CD4-positive, alpha-beta memory T cell (primary cell): ENCODE results near the gene TP63. TPM values are rescaled to one million over a fixed set of nuclear protein-coding genes. Genes with fewer than 3 reads are reported as not detected.

Experiments
- CTCF ChIA-PET: fragments of 350-600 bp; sonication (Branson Sonifier 250); formaldehyde crosslinking; loops from one replicate; lab custom pipeline; 2021; ENCODE audit warnings: inconsistent platforms; ENCODE audit not compliant: partially characterized antibody; lab: Charles Lee
- POLR2A ChIA-PET: fragments of 350-600 bp; sonication (Branson Sonifier 250); formaldehyde crosslinking; loops from one replicate; lab custom pipeline; 2021; ENCODE audit not compliant: partially characterized antibody; lab: Charles Lee
- DNase-seq, 5 donors: peaks; one replicate each; pipeline versions ENCODE4 v3.0.0 to v3.0.0-alpha.2; 2020 to 2022; ENCODE audit warnings: mixed read lengths in 1 of 5
- H3K27ac ChIP-seq: one replicate; pipeline ENCODE4 v1.7.0; 2013; ENCODE audit warnings: low read depth, low read length
- H3K27me3 ChIP-seq: 2 replicates; pipeline ENCODE4 v1.7.0; 2013; ENCODE audit warnings: mild to moderate bottlenecking, low read length, moderate library complexity; ENCODE audit not compliant: insufficient read depth
- H3K36me3 ChIP-seq: 2 replicates; pipeline ENCODE4 v1.7.0; 2013; ENCODE audit warnings: mild to moderate bottlenecking, low read length, moderate library complexity; ENCODE audit not compliant: insufficient read depth
- H3K4me1 ChIP-seq: 2 replicates; pipeline ENCODE4 v1.7.0; 2013; ENCODE audit warnings: mild to moderate bottlenecking, low read length, moderate library complexity; ENCODE audit not compliant: insufficient read depth
- H3K4me3 ChIP-seq, 2 donors: one replicate each; pipeline ENCODE4 v1.7.0; 2013; ENCODE audit warnings: low read length in 2 of 2, mild to moderate bottlenecking in 1 of 2
- H3K9me3 ChIP-seq, 2 donors: one replicate each; pipeline ENCODE4 v1.7.0; 2013; ENCODE audit warnings: low read length in 2 of 2, control low read depth in 1 of 2; ENCODE audit not compliant: control insufficient read depth in 1 of 2
- H3K27ac Mint-ChIP-seq, 7 donors: one replicate each; pipeline ENCODE4 v1.8.0; 2020 to 2021; ENCODE audit warnings: mixed read lengths in 7 of 7, mild to moderate bottlenecking in 6 of 7, inconsistent platforms in 3 of 7, moderate library complexity in 3 of 7
- H3K27me3 Mint-ChIP-seq, 2 donors: one replicate each; pipeline ENCODE4 v1.8.0; 2020 to 2021; ENCODE audit warnings: mixed read lengths in 2 of 2
- H3K36me3 Mint-ChIP-seq, 2 donors: one replicate each; pipeline ENCODE4 v1.8.0; 2020 to 2021; ENCODE audit warnings: mixed read lengths in 2 of 2, inconsistent platforms in 1 of 2, mild to moderate bottlenecking in 1 of 2
- H3K4me1 Mint-ChIP-seq, 4 donors: one replicate each; pipeline ENCODE4 v1.8.0; 2020 to 2021; ENCODE audit warnings: mixed read lengths in 4 of 4, mild to moderate bottlenecking in 1 of 4
- H3K4me3 Mint-ChIP-seq, 8 donors: one replicate each; pipeline ENCODE4 v1.8.0; 2020 to 2021; ENCODE audit warnings: mixed read lengths in 8 of 8, mild to moderate bottlenecking in 7 of 8, moderate library complexity in 6 of 8, inconsistent platforms in 3 of 8
- H3K9me3 Mint-ChIP-seq, 8 donors: one replicate each; pipeline ENCODE4 v1.8.0; 2020 to 2021; ENCODE audit warnings: mixed read lengths in 8 of 8, mild to moderate bottlenecking in 5 of 8, inconsistent platforms in 3 of 8, moderate library complexity in 1 of 8
- intact Hi-C: fragments of 100-400 bp; cut with micrococcal nuclease; formaldehyde crosslinking; loops from one replicate; pipeline ENCODE4 v1.15.1; 2023
- polyA plus RNA-seq, 2 donors: library from polyadenylated mRNA; unstranded; fragments of 300-500 nt; fragmentation: Illumina TruSeq; gene quantifications; one replicate each; pipeline ENCODE4 v1.2.3, GENCODE V29; 2021
- total RNA-seq, 2 experiments: library from RNA; stranded (reverse); gene quantifications; one replicate each; pipeline ENCODE4 v1.2.3, GENCODE V29; 2021

TP63 gene
- total and polyA plus RNA-seq, 4 experiments from 2014 or later = 0.25 to 0.64 (median 0.55) TPM; not detected in 1

DNA sequence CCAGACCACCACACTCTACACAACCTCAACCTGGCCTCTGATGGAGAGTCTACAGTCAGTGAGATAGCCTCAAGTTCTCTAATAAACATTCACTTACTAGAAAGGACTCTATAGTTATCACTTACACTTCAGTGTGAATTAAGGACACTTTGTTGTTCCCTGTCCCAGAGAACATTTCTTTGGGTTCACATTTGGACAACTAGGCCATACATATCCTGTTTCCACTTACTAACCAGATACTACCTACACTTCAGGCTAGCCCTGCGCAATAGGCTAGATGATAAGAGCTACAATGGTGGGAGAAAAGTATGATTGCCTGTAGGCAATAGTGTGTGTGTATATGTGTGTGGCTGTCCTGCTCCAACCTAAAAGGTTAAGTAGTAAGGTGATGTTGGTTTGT lies 72.7 kb downstream of the TP63 start:
- Mint-ChIP-seq H3K36me3 (no peaks in the 10 kb centered on the region), H3K27me3 (no peaks in the 10 kb centered on the region), H3K27ac (no peak overlapping the region), H3K9me3 (peaks cover 0 to 2% (median 0%) of the 10 kb centered on the region in 8 donors), H3K4me3 (no peak overlapping the region), H3K4me1 (no peaks in the 10 kb centered on the region)
- intact Hi-C loops = no loop called here
- Histone ChIP-seq H3K9me3 (no peaks in the 10 kb centered on the region), H3K27ac (no peak overlapping the region), H3K4me1 (no peaks in the 10 kb centered on the region), H3K36me3 (no peaks in the 10 kb centered on the region), H3K4me3 (no peak overlapping the region), H3K27me3 (no peaks in the 10 kb centered on the region)
- POLR2A ChIA-PET = no interaction called here
- CTCF ChIA-PET = no interaction called here
- DNase-seq = no peak

DNA sequence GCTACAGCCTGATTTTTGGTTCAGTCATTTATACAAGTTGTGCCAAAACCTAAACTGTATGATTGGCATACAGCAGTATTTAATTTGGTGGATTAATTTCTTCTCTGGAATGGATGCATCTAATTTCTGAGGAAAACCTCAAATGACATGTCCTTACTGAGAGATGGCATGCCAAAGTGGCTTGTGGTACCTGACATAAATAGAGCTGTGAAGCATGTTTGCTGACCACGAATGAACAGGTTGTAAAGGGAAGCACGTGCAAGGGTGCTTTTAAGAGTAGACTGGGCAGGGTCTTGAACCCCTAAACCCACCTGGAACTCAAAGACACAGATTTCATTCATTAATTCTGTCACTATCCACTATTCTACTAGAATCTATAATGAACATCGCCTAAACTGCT lies 77.2 kb downstream of the TP63 start:
- CTCF ChIA-PET = no interaction called here
- POLR2A ChIA-PET = no interaction called here
- Mint-ChIP-seq H3K36me3 (no peaks in the 10 kb centered on the region), H3K4me3 (no peak overlapping the region), H3K27ac (no peak overlapping the region), H3K4me1 (no peaks in the 10 kb centered on the region), H3K9me3 (peaks cover 0 to 4% (median 0%) of the 10 kb centered on the region in 8 donors), H3K27me3 (no peaks in the 10 kb centered on the region)
- no peak overlapping the region for H3K4me3 ChIP-seq
- no peaks in the 10 kb centered on the region for H3K36me3 ChIP-seq
- H3K9me3 ChIP-seq = no peaks in the 10 kb centered on the region
- no peak for DNase-seq
- no peaks in the 10 kb centered on the region for H3K27me3 ChIP-seq
- no peak overlapping the region for H3K27ac ChIP-seq
- no peaks in the 10 kb centered on the region for H3K4me1 ChIP-seq
- intact Hi-C loops = no loop called here

DNA sequence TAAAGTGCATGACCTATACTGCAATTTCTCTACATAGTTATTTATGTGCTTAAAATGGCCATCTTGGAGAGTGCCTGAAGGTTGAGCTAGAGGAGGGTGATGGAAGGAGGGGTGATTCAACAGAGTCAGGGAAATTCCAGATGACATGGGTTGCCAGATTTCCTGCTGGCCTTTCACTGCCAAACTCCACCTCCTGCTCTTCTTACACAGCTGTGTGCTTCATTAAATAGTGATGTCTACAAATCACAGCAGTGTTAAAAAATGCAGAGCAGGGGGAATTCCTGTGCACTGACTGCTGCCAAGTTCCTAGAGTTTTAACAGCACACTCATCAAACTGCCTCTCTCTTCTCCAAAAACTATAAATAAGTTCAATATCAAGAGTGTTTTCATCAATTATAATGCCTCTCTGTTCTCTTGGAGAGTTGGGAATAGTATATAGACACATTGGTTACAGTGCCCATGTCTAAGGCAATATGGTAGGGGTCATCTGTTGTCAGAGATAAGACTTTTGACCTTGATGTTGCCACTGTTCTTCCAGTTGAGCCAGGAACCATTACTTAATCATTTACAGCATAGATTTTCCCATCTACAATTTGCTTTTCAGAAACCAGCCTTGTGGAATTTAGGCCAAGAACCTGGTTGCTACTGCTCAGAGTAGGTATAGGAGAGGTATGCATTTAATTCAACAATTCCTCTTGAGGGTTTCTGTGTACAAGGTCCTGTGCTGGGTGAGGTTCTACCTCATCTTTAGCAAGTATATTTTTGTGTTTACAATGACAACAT lies 79.6 kb downstream of the TP63 start:
- no peaks in the 10 kb centered on the region for H3K36me3 ChIP-seq
- no peak overlapping the region for H3K27ac ChIP-seq
- no peak for DNase-seq
- H3K9me3 Mint-ChIP-seq = peaks cover 0 to 4% (median 0%) of the 10 kb centered on the region in 8 donors
- H3K4me1 ChIP-seq = peaks cover 14% of the 10 kb centered on the region
- no peak overlapping the region for H3K27ac Mint-ChIP-seq
- no peak overlapping the region for H3K4me3 ChIP-seq
- POLR2A ChIA-PET = no interaction called here
- H3K9me3 ChIP-seq = no peaks in the 10 kb centered on the region
- intact Hi-C loops = no loop called here
- CTCF ChIA-PET = no interaction called here
- no peaks in the 10 kb centered on the region for H3K27me3 ChIP-seq
- H3K27me3 Mint-ChIP-seq = no peaks in the 10 kb centered on the region
- no peaks in the 10 kb centered on the region for H3K36me3 Mint-ChIP-seq
- peaks cover 12 to 19% (median 17%) of the 10 kb centered on the region in 4 donors for H3K4me1 Mint-ChIP-seq
- H3K4me3 Mint-ChIP-seq = no peak overlapping the region

DNA sequence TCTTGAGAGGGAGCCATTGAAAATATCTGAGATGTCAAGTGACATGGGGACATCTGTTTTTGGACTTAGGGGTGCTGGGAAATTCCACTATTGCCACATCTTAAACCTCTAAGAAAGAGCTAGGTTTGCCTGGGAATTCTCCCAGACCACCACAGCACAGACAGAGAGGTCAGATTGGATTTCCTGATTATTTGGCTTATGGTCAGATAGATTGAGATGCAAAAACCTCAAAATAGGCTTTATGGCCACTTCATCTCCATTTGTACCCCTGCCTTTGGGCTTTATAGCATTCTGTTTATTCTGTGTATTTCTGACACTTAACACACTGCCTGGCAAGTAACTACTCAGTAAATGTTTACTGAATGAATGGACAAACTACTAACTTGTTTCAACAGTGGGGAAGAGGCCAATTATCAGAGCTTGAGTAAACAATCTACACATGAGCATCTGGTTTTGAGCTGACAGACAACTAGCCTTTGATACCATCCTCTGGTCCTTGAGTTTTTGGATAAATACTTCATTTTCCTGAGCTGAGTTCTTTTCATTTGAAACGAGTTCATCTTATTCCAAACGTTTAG lies 81.8 kb downstream of the TP63 start:
- POLR2A ChIA-PET = no interaction called here
- Mint-ChIP-seq H3K27me3 (no peaks in the 10 kb centered on the region), H3K9me3 (peaks cover 0 to 4% (median 0%) of the 10 kb centered on the region in 8 donors), H3K27ac (no peak overlapping the region), H3K4me1 (peaks cover 12 to 20% (median 17%) of the 10 kb centered on the region in 4 donors), H3K4me3 (no peak overlapping the region), H3K36me3 (no peaks in the 10 kb centered on the region)
- no peaks in the 10 kb centered on the region for H3K9me3 ChIP-seq
- peaks cover 15% of the 10 kb centered on the region for H3K4me1 ChIP-seq
- DNase-seq = no peak
- intact Hi-C loops = no loop called here
- no peaks in the 10 kb centered on the region for H3K27me3 ChIP-seq
- CTCF ChIA-PET = no interaction called here
- no peak overlapping the region for H3K27ac ChIP-seq
- no peak overlapping the region for H3K4me3 ChIP-seq
- no peaks in the 10 kb centered on the region for H3K36me3 ChIP-seq

DNA sequence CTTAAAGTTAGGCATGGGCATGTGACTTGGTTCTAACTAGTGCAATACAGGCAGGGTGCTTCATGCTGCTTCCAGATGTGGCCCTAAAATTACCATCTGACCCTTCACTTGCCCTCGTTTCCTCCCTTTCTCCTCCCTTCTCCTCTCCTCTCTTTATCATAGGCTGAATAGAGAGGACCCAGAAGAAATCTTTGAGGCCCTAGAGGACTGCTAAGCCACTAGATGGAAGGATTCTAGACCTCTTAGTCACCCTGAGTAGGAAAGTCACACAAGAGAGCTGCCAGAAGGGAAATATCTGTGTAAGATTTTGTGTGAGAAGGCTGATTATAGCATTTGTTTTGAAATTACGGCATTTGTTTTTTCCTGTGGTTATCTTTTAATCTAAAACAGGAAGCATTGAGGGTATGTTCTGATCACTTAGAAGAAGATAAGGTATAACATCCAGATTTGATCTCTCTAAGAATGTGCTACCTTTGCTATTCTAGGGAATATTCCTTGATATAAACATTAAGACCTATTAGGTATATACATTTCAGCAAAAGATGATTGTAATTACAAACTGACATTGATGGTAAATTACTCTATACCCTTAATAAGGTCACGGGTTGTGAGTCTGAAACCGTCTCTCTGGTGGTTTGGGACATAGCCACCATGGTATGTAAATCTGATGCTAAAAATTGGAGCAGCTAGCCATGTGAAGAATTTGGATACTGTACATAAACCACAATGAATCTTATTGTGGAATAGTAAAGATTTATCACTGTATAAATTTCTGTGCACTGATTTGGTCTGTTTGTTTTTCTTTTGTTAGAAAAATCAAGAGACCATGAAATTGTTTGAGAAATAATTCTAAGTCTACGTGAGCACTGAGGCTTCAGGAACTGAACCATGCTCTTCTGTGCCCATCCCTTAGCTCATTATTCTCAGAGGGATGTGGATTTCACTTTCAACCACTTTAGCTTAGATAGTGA lies 84.1 kb downstream of the TP63 start:
- H3K27ac ChIP-seq = no peak overlapping the region

DNA sequence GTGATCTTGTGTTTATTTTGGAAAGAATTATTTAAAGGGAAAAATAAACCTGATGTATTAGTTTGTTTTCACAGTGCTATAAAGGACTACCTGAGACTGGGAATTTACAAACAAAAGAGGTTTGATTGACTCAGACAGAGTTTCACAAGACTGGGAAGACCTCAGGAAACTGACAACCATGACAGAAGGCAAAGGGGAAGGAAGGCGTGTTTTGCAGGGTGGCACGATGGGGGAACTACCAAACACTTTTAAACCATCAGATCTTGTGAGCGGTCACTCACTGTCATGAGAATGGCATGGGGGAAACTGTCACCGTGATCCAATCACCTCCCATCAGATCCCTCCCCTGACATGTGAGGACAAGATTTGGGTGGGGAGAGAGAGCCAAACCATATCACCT lies 87.0 kb downstream of the TP63 start:
- no peak for DNase-seq
- Histone ChIP-seq H3K9me3 (no peaks in the 10 kb centered on the region), H3K36me3 (no peaks in the 10 kb centered on the region), H3K27me3 (no peaks in the 10 kb centered on the region), H3K4me3 (no peak overlapping the region), H3K4me1 (peaks cover 15% of the 10 kb centered on the region), H3K27ac (no peak overlapping the region)
- Mint-ChIP-seq H3K4me1 (peaks cover 12 to 20% (median 17%) of the 10 kb centered on the region in 4 donors), H3K36me3 (no peaks in the 10 kb centered on the region), H3K4me3 (no peak overlapping the region), H3K9me3 (no peaks in the 10 kb centered on the region), H3K27ac (no peak overlapping the region), H3K27me3 (no peaks in the 10 kb centered on the region)
- ChIA-PET POLR2A (no interaction called here), CTCF (no interaction called here)
- intact Hi-C loops = no loop called here

More for the DNA sequence above, 84.1 kb downstream of the TP63 start:
- H3K27me3 ChIP-seq = no peaks in the 10 kb centered on the region
- H3K4me1 ChIP-seq = peaks cover 15% of the 10 kb centered on the region
- no peaks in the 10 kb centered on the region for H3K9me3 ChIP-seq
- no peak overlapping the region for H3K4me3 ChIP-seq
- peak in 2 of 5 donors; percentile 6 to 15 for DNase-seq
- ChIA-PET CTCF (no interaction called here), POLR2A (no interaction called here)
- intact Hi-C loops = no loop called here
- H3K9me3 Mint-ChIP-seq = peaks cover 0 to 4% (median 0%) of the 10 kb centered on the region in 8 donors
- H3K36me3 Mint-ChIP-seq = no peaks in the 10 kb centered on the region
- H3K27ac Mint-ChIP-seq = peak overlapping the region in 2 of 7 donors; percentile 34 to 58
- no peaks in the 10 kb centered on the region for H3K27me3 Mint-ChIP-seq
- H3K4me1 Mint-ChIP-seq = peaks cover 12 to 20% (median 17%) of the 10 kb centered on the region in 4 donors
- H3K4me3 Mint-ChIP-seq = peak overlapping the region in 4 of 8 donors; percentile 7 to 49 (median 28)
- no peaks in the 10 kb centered on the region for H3K36me3 ChIP-seq
